ENCODE data around the gene PPP1R7.

The PPP1R7 gene

DNA sequence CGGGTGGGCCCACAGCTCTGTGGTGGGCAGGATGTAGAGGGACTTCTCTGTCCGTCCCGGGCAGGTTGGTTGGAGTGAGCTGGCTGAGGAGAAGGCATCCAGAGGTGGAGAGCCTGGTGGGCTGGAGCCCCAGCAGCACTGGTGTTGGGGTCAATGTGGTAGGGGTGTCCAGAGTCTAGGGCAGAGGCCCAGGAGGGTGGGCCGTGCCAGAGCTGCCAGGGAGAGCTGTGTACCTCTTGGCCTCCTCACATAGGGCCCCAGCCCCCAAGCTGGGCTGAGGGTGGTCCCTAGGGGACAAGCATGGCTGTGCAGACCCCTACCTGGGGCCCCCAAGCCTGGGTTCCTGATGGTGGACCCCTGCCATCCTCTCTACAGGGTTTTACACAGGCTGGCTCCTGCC lies 54.2 kb downstream of the PPP1R7 start:
- no peak overlapping the region for H3K4me3 ChIP-seq (ENCODE audit: low read depth, low read length)
- H3K9ac ChIP-seq (ENCODE audit: low read length): no peak overlapping the region
- H3K27me3 ChIP-seq (ENCODE audit: control insufficient read depth, insufficient read depth, low read length): no peaks in the 10 kb centered on the region
- H3K4me1 ChIP-seq (ENCODE audit: control insufficient read depth, insufficient read depth, low read length): no peaks in the 10 kb centered on the region
- no peak overlapping the region for H3K27ac ChIP-seq (ENCODE audit: low read depth, low read length)
- H3K36me3 ChIP-seq (ENCODE audit: control insufficient read depth, insufficient read depth, low read length): no peaks in the 10 kb centered on the region
- no peaks in the 10 kb centered on the region for H3K9me3 ChIP-seq (ENCODE audit: control insufficient read depth, insufficient read depth, low read depth, low read length)

DNA sequence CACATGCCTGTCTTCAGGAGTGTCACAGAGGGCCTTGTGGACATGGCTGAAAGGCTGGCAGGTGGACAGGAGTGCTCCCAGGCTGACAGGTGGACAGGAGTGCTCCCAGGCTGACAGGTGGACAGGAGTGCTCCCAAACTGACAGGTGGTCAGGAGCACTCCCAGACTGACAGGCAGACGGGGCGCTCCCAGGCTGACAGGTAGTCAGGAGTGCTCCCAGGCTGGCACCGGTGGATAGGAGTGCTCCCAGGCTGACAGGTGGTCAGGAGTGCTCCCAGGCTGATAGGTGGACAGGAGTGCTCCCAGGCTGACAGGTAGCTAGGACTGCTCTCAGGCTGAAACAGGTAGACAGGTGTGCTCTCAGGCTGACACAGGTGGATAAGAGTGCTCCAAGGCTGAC lies 54.8 kb downstream of the PPP1R7 start:
- Histone ChIP-seq H3K4me3 (ENCODE audit: low read depth, low read length) (no peak overlapping the region), H3K4me1 (ENCODE audit: control insufficient read depth, insufficient read depth, low read length) (no peaks in the 10 kb centered on the region)

GRCh38 chr2:241207151-241207550 lies 56.9 kb downstream of the PPP1R7 start:
- Histone ChIP-seq H3K27ac (ENCODE audit: low read depth, low read length) (no peak overlapping the region), H3K36me3 (ENCODE audit: control insufficient read depth, insufficient read depth, low read length) (no peaks in the 10 kb centered on the region), H3K27me3 (ENCODE audit: control insufficient read depth, insufficient read depth, low read length) (no peaks in the 10 kb centered on the region), H3K4me3 (ENCODE audit: low read depth, low read length) (no peak overlapping the region), H3K4me1 (ENCODE audit: control insufficient read depth, insufficient read depth, low read length) (no peaks in the 10 kb centered on the region), H3K9me3 (ENCODE audit: control insufficient read depth, insufficient read depth, low read depth, low read length) (no peaks in the 10 kb centered on the region), H3K9ac (ENCODE audit: low read length) (no peak overlapping the region)

More for the DNA sequence above, 54.8 kb downstream of the PPP1R7 start:
- H3K9ac ChIP-seq (ENCODE audit: low read length): no peak overlapping the region
- no peaks in the 10 kb centered on the region for H3K27me3 ChIP-seq (ENCODE audit: control insufficient read depth, insufficient read depth, low read length)
- H3K27ac ChIP-seq (ENCODE audit: low read depth, low read length): no peak overlapping the region
- no peaks in the 10 kb centered on the region for H3K36me3 ChIP-seq (ENCODE audit: control insufficient read depth, insufficient read depth, low read length)
- no peaks in the 10 kb centered on the region for H3K9me3 ChIP-seq (ENCODE audit: control insufficient read depth, insufficient read depth, low read depth, low read length)

GRCh38 chr2:241207641-241208040 lies 57.4 kb downstream of the PPP1R7 start:
- no peaks in the 10 kb centered on the region for H3K4me1 ChIP-seq (ENCODE audit: control insufficient read depth, insufficient read depth, low read length)
- H3K36me3 ChIP-seq (ENCODE audit: control insufficient read depth, insufficient read depth, low read length): no peaks in the 10 kb centered on the region
- no peaks in the 10 kb centered on the region for H3K9me3 ChIP-seq (ENCODE audit: control insufficient read depth, insufficient read depth, low read depth, low read length)
- H3K9ac ChIP-seq (ENCODE audit: low read length): no peak overlapping the region
- H3K4me3 ChIP-seq (ENCODE audit: low read depth, low read length): no peak overlapping the region
- H3K27me3 ChIP-seq (ENCODE audit: control insufficient read depth, insufficient read depth, low read length): no peaks in the 10 kb centered on the region
- H3K27ac ChIP-seq (ENCODE audit: low read depth, low read length): no peak overlapping the region

DNA sequence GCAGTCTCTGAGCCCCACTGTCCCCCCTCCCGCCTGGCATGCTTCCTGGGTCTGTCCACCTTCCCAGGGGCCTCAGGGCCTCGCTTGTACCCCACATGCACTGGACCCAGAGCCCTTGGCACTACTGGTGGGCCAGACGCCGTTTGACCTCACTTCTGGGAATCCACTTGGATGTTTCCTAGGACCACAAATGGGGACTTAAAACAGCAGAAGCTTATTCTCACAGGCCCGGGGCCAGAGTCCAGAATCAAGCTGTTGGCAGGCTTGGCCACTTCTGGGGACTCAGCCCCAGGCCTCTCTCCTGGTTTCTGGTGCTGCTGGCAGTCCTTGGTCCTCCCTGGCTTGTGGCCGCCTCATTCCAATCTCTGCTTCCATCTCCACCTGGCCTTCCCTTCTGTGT lies 57.8 kb downstream of the PPP1R7 start:
- Histone ChIP-seq H3K4me3 (ENCODE audit: low read depth, low read length) (no peak overlapping the region), H3K27me3 (ENCODE audit: control insufficient read depth, insufficient read depth, low read length) (no peaks in the 10 kb centered on the region), H3K9me3 (ENCODE audit: control insufficient read depth, insufficient read depth, low read depth, low read length) (no peaks in the 10 kb centered on the region), H3K36me3 (ENCODE audit: control insufficient read depth, insufficient read depth, low read length) (no peaks in the 10 kb centered on the region), H3K27ac (ENCODE audit: low read depth, low read length) (no peak overlapping the region), H3K9ac (ENCODE audit: low read length) (no peak overlapping the region), H3K4me1 (ENCODE audit: control insufficient read depth, insufficient read depth, low read length) (no peaks in the 10 kb centered on the region)

GRCh38 chr2:241209271-241209670 lies 59.0 kb downstream of the PPP1R7 start:
- Histone ChIP-seq H3K4me1 (ENCODE audit: control insufficient read depth, insufficient read depth, low read length) (no peaks in the 10 kb centered on the region), H3K9me3 (ENCODE audit: control insufficient read depth, insufficient read depth, low read depth, low read length) (no peaks in the 10 kb centered on the region), H3K27me3 (ENCODE audit: control insufficient read depth, insufficient read depth, low read length) (no peaks in the 10 kb centered on the region), H3K27ac (ENCODE audit: low read depth, low read length) (no peak overlapping the region), H3K36me3 (ENCODE audit: control insufficient read depth, insufficient read depth, low read length) (no peaks in the 10 kb centered on the region), H3K9ac (ENCODE audit: low read length) (no peak overlapping the region), H3K4me3 (ENCODE audit: low read depth, low read length) (no peak overlapping the region)

DNA sequence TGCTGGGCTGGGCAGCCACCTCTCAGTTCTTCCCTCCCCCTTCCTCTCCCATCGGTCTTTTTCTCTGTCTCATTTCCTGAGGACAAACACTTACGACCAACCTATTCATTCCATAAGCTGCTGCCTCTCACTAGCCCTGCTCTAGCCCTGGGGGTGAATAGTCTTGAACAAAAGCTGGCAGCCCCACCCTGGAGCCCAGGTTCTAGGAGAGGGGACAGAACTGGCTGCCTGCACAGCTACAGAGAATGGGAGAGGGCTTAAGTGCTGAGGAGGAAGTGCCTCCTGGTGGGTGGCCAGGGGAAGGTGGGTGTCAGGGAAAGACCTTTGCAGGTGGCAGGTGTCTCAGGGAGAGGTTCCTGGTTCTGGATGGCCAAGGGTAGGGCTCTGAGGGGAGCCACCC lies 61.0 kb downstream of the PPP1R7 start:
- Histone ChIP-seq H3K36me3 (ENCODE audit: control insufficient read depth, insufficient read depth, low read length) (no peaks in the 10 kb centered on the region), H3K9me3 (ENCODE audit: control insufficient read depth, insufficient read depth, low read depth, low read length) (no peaks in the 10 kb centered on the region), H3K9ac (ENCODE audit: low read length) (no peak overlapping the region), H3K4me1 (ENCODE audit: control insufficient read depth, insufficient read depth, low read length) (peaks cover 9% of the 10 kb centered on the region; the same call in 1 of the 2 replicates), H3K27ac (ENCODE audit: low read depth, low read length) (no peak overlapping the region), H3K27me3 (ENCODE audit: control insufficient read depth, insufficient read depth, low read length) (no peaks in the 10 kb centered on the region), H3K4me3 (ENCODE audit: low read depth, low read length) (no peak overlapping the region)

- Histone ChIP-seq H3K4me1 (ENCODE audit: control insufficient read depth, insufficient read depth, low read length) (peaks cover 16% of the 10 kb centered on the region; the same call in 1 of the 2 replicates), H3K36me3 (ENCODE audit: control insufficient read depth, insufficient read depth, low read length) (no peaks in the 10 kb centered on the region), H3K9ac (ENCODE audit: low read length) (no peak overlapping the region), H3K27me3 (ENCODE audit: control insufficient read depth, insufficient read depth, low read length) (no peaks in the 10 kb centered on the region), H3K4me3 (ENCODE audit: low read depth, low read length) (no peak overlapping the region), H3K27ac (ENCODE audit: low read depth, low read length) (no peak overlapping the region), H3K9me3 (ENCODE audit: control insufficient read depth, insufficient read depth, low read depth, low read length) (no peaks in the 10 kb centered on the region)
These were observed 62.8 kb downstream of the PPP1R7 start for GRCh38 chr2:241213041-241213440.

- Histone ChIP-seq H3K9me3 (ENCODE audit: control insufficient read depth, insufficient read depth, low read depth, low read length) (no peaks in the 10 kb centered on the region), H3K9ac (ENCODE audit: low read length) (no peak overlapping the region), H3K4me1 (ENCODE audit: control insufficient read depth, insufficient read depth, low read length) (peaks cover 16% of the 10 kb centered on the region; the same call in 1 of the 2 replicates), H3K27me3 (ENCODE audit: control insufficient read depth, insufficient read depth, low read length) (no peaks in the 10 kb centered on the region), H3K36me3 (ENCODE audit: control insufficient read depth, insufficient read depth, low read length) (no peaks in the 10 kb centered on the region), H3K27ac (ENCODE audit: low read depth, low read length) (no peak overlapping the region), H3K4me3 (ENCODE audit: low read depth, low read length) (no peak overlapping the region)
These were observed 63.3 kb downstream of the PPP1R7 start for GRCh38 chr2:241213567-241213966.

- Histone ChIP-seq H3K27ac (ENCODE audit: low read depth, low read length) (no peak overlapping the region), H3K9ac (ENCODE audit: low read length) (no peak overlapping the region), H3K4me1 (ENCODE audit: control insufficient read depth, insufficient read depth, low read length) (peaks cover 19% of the 10 kb centered on the region; the same call in 1 of the 2 replicates), H3K27me3 (ENCODE audit: control insufficient read depth, insufficient read depth, low read length) (no peaks in the 10 kb centered on the region), H3K9me3 (ENCODE audit: control insufficient read depth, insufficient read depth, low read depth, low read length) (no peaks in the 10 kb centered on the region), H3K36me3 (ENCODE audit: control insufficient read depth, insufficient read depth, low read length) (no peaks in the 10 kb centered on the region), H3K4me3 (ENCODE audit: low read depth, low read length) (no peak overlapping the region)
These were observed 63.9 kb downstream of the PPP1R7 start for GRCh38 chr2:241214209-241214608.

GRCh38 chr2:241214766-241215165 lies 64.5 kb downstream of the PPP1R7 start:
- H3K27me3 ChIP-seq (ENCODE audit: control insufficient read depth, insufficient read depth, low read length): no peaks in the 10 kb centered on the region
- H3K9ac ChIP-seq (ENCODE audit: low read length): no peak overlapping the region
- peaks cover 19% of the 10 kb centered on the region; the same call in 1 of the 2 replicates for H3K4me1 ChIP-seq (ENCODE audit: control insufficient read depth, insufficient read depth, low read length)
- no peak overlapping the region for H3K27ac ChIP-seq (ENCODE audit: low read depth, low read length)
- H3K36me3 ChIP-seq (ENCODE audit: control insufficient read depth, insufficient read depth, low read length): no peaks in the 10 kb centered on the region
- H3K9me3 ChIP-seq (ENCODE audit: control insufficient read depth, insufficient read depth, low read depth, low read length): no peaks in the 10 kb centered on the region
- H3K4me3 ChIP-seq (ENCODE audit: low read depth, low read length): no peak overlapping the region

GRCh38 chr2:241215421-241215820 lies 65.2 kb downstream of the PPP1R7 start:
- Histone ChIP-seq H3K36me3 (ENCODE audit: control insufficient read depth, insufficient read depth, low read length) (no peaks in the 10 kb centered on the region), H3K4me3 (ENCODE audit: low read depth, low read length) (no peak overlapping the region), H3K9ac (ENCODE audit: low read length) (no peak overlapping the region)

More at GRCh38 chr2:241215421-241215820, 65.2 kb downstream of the PPP1R7 start:
- no peak overlapping the region for H3K27ac ChIP-seq (ENCODE audit: low read depth, low read length)
- no peaks in the 10 kb centered on the region for H3K9me3 ChIP-seq (ENCODE audit: control insufficient read depth, insufficient read depth, low read depth, low read length)
- peaks cover 19% of the 10 kb centered on the region; the same call in 1 of the 2 replicates for H3K4me1 ChIP-seq (ENCODE audit: control insufficient read depth, insufficient read depth, low read length)
- H3K27me3 ChIP-seq (ENCODE audit: control insufficient read depth, insufficient read depth, low read length): no peaks in the 10 kb centered on the region

Data from HUES6 (cell line).